GM18498 (cell line): Measurements from ENCODE around the gene DRC7.
"Not testable (repeated sequence)": the region's sequence is repeated elsewhere in the genome, so short reads cannot be mapped to it uniquely, and the experiment has no call there.

Experiments used
- ATAC-seq: cut with Tn5 transposase; IDR thresholded peaks from one replicate; pipeline ENCODE4 v1.9.1; 2021; ENCODE audit warnings: mild to moderate bottlenecking, moderate library complexity; ENCODE audit not compliant: unreplicated experiment

DRC7 gene

GRCh38 chr16:57660715-57661463 is 33.7 kb upstream of the DRC7 start:
- ATAC-seq, result no peak

- ATAC-seq, result no peak
These were observed 33.1 kb upstream of the DRC7 start for GRCh38 chr16:57661510-57661909.

- no peak for ATAC-seq
These were observed 32.4 kb upstream of the DRC7 start for GRCh38 chr16:57661936-57662906.

GRCh38 chr16:57663436-57663835 is 31.2 kb upstream of the DRC7 start:
- no peak for ATAC-seq

- ATAC-seq, result no peak
These were observed 30.5 kb upstream of the DRC7 start for GRCh38 chr16:57663917-57664661.

- no peak for ATAC-seq
These were observed 30.0 kb upstream of the DRC7 start for GRCh38 chr16:57664662-57665025.

GRCh38 chr16:57665541-57665940 is 29.1 kb upstream of the DRC7 start:
- ATAC-seq, result no peak

- no peak for ATAC-seq
These were observed 28.1 kb upstream of the DRC7 start for GRCh38 chr16:57666353-57667047.

- no peak for ATAC-seq
These were observed 27.5 kb upstream of the DRC7 start for GRCh38 chr16:57667048-57667525.

- ATAC-seq, result no peak
These were observed 26.9 kb upstream of the DRC7 start for GRCh38 chr16:57667526-57668262.

GRCh38 chr16:57668263-57668571 is 26.4 kb upstream of the DRC7 start, which contains the start of gene ADGRG3:
TSS of gene ADGRG3 (plus strand) at chr16:57668306. CDS start at chr16:57668348, 42 bp downstream.
- no peak for ATAC-seq

- ATAC-seq, result no peak
These were observed 25.8 kb upstream of the DRC7 start for GRCh38 chr16:57668630-57669475.

GRCh38 chr16:57669476-57670162 is 25.0 kb upstream of the DRC7 start:
- ATAC-seq, result no peak

GRCh38 chr16:57670196-57670595 is 24.4 kb upstream of the DRC7 start:
- ATAC-seq, result no peak

GRCh38 chr16:57671451-57671850 is 23.2 kb upstream of the DRC7 start:
- not testable (repeated sequence) for ATAC-seq

GRCh38 chr16:57672416-57672815 is 22.2 kb upstream of the DRC7 start:
- no peak for ATAC-seq

GRCh38 chr16:57672824-57673223 is 21.8 kb upstream of the DRC7 start:
- ATAC-seq, result no peak

- ATAC-seq, result no peak
These were observed 18.7 kb upstream of the DRC7 start for GRCh38 chr16:57675741-57676551.
